K562 (cell line): ENCODE results near the gene CNTN4. TPM values are rescaled to one million over a fixed set of nuclear protein-coding genes. Genes with fewer than 3 reads are reported as not detected.

Experiments used
- ESRRA ChIP-seq: fragments of 450-650 bp; IDR thresholded peaks from 2 replicates; pipeline ENCODE4 v1.6.1; 2014; ENCODE audit warnings: low read depth, mild to moderate bottlenecking, moderate library complexity, borderline replicate concordance
- ETS1 ChIP-seq: conservative IDR thresholded peaks from 2 replicates; pipeline ENCODE4 v1.6.1; 2011; ENCODE audit warnings: low read depth, mild to moderate bottlenecking, low read length; ENCODE audit not compliant: control insufficient read depth
- HSF4 ChIP-seq: fragments of 250-450 bp; sonication (Bioruptor Pico); IDR thresholded peaks from 2 replicates; pipeline ENCODE4 v2.1.2; 2022; ENCODE audit warnings: mild to moderate bottlenecking, moderate library complexity, borderline replicate concordance
- JUND ChIP-seq, 2 experiments: IDR thresholded peaks; 2 replicates in 1 of 2; 3 replicates in 1 of 2; pipeline ENCODE4 v1.6.1; 2011; ENCODE audit warnings: borderline replicate concordance in 2 of 2, low read depth in 2 of 2, low read length in 2 of 2, improper control_type of control experiment in 1 of 2, missing biosample characterization in 1 of 2, missing genetic modification characterization in 1 of 2, missing genetic modification reagents in 1 of 2
- KLF1 ChIP-seq: fragments of 450-650 bp; IDR thresholded peaks from 2 replicates; pipeline ENCODE4 v1.6.1; 2016; ENCODE audit warnings: missing genetic modification characterization, missing compliant biosample characterization
- MAFK ChIP-seq: IDR thresholded peaks from 2 replicates; pipeline ENCODE4 v1.6.1; 2011; ENCODE audit warnings: low read length, improper control_type of control experiment
- SMARCA5 ChIP-seq: fragments of 450-650 bp; IDR thresholded peaks from 2 replicates; pipeline ENCODE4 v1.6.1; 2016
- XRCC3 ChIP-seq: fragments of 450-650 bp; IDR thresholded peaks from 2 replicates; pipeline ENCODE4 v1.6.1; 2017; ENCODE audit warnings: mild to moderate bottlenecking, moderate library complexity
- ZNF407 ChIP-seq: fragments of 450-650 bp; IDR thresholded peaks from 2 replicates; pipeline ENCODE4 v1.6.1; 2016; ENCODE audit warnings: low read depth
- ZNF518B ChIP-seq: fragments of 250-450 bp; sonication (Bioruptor Pico); IDR thresholded peaks from 2 replicates; pipeline ENCODE4 v1.5.0; 2021; ENCODE audit warnings: mild to moderate bottlenecking, moderate library complexity
- ZNF644 ChIP-seq: fragments of 200-800 bp; sonication (Bioruptor generic); IDR thresholded peaks from 2 replicates; pipeline ENCODE4 v1.6.1; 2016; ENCODE audit warnings: low read depth, missing genetic modification characterization, missing compliant biosample characterization
- ZNF696 ChIP-seq: fragments of 250-450 bp; sonication (Bioruptor Pico); conservative IDR thresholded peaks from 2 replicates; pipeline ENCODE4 v1.4.0; 2020; ENCODE audit warnings: mild to moderate bottlenecking, moderate library complexity
- polyA plus RNA-seq, 8 experiments: library from polyadenylated mRNA; depleted of rRNA in 4 of 8; stranded (reverse) in 5 of 8; unstranded in 3 of 8; fragments of >200 nt; fragmentation: Nextera tagmentation in 2 of 8; fragmentation: Illumina TruSeq in 1 of 8; extraction: Ambion mirVana in 2 of 8; extraction: Trizol in 1 of 8; gene quantifications; 2 replicates each; pipeline versions ENCODE4 v1.2.1 to v1.2.3, GENCODE V29; 2011 to 2014; ENCODE audit warnings: inconsistent platforms in 1 of 8, missing spikeins in 1 of 8
- total RNA-seq, 7 experiments: library from RNA; depleted of rRNA in 6 of 7; stranded (reverse); fragments of >200 nt in 6 of 7; fragmentation: Illumina TruSeq in 2 of 7; extraction: Trizol in 2 of 7; gene quantifications; 2 replicates each; pipeline versions ENCODE4 v1.2.1 to v1.2.3, GENCODE V29; 2011 to 2021; ENCODE audit warnings: low replicate concordance in 1 of 7

Gene CNTN4
- total and polyA plus RNA-seq, 9 of the 15 experiments (the other 6 are each of a cell fraction or from before 2014, with no cell fraction given), result not detected

- TF ChIP-seq ZNF518B (CRISPR knock-in tag) (no peak), XRCC3 (no peak), KLF1 (no peak), MAFK (no peak), SMARCA5 (no peak), ZNF644 (no peak), JUND (IDR thresholded peaks at IDR 0.05; ENCODE audit: borderline replicate concordance, low read depth, low read length) (no peak), JUND (tag; IDR thresholded peaks at IDR 0.05; ENCODE audit: borderline replicate concordance, low read depth, low read length) (no peak), ETS1 (no peak), ZNF696 (CRISPR knock-in tag) (no peak), ZNF407 (no peak), HSF4 (no peak), ESRRA (no peak)
These were observed 763.7 kb downstream of the CNTN4 start (continued) for GRCh38 chr3:2862366-2862765.
